Right lobe of liver (tissue), 6 donors: ENCODE measurements around the gene DDC. TPM values are rescaled to one million over a fixed set of nuclear protein-coding genes. Genes with fewer than 3 reads are reported as not detected.
A peak's percentile ranks its signal among the peaks of the same experiment; 100 is the strongest.

Experiments used
- ATAC-seq, 4 donors: fragments of 200-7000 bp; cut with Tn5 transposase; one replicate each; pipeline ENCODE4 v1.9.1; 2020; ENCODE audit warnings: mild to moderate bottlenecking in 4 of 4, moderate library complexity in 4 of 4
- DNase-seq, 3 donors: peaks; one replicate each; pipeline ENCODE4 v3.0.0-alpha.2; 2020
- H3K27ac ChIP-seq, 3 donors: fragments of 200-600 bp; one replicate each; pipeline ENCODE4 v1.8.0; 2022
- H3K27me3 ChIP-seq, 2 donors: fragments of 200-600 bp; one replicate each; pipeline ENCODE4 v1.8.0; 2022
- H3K36me3 ChIP-seq, 4 donors: fragments of 200-600 bp; sonication (generic) in 1 of 4; one replicate each; pipeline versions ENCODE4 v1.5.1 to v1.8.0; 2017 to 2022; ENCODE audit warnings: control low read depth in 1 of 4
- H3K4me1 ChIP-seq, 4 donors: fragments of 200-600 bp; sonication (generic) in 1 of 4; one replicate each; pipeline versions ENCODE4 v1.5.1 to v1.8.0; 2017 to 2022; ENCODE audit warnings: control low read depth in 1 of 4
- H3K4me3 ChIP-seq, 3 donors: fragments of 200-600 bp; one replicate each; pipeline ENCODE4 v1.8.0; 2022
- H3K9me3 ChIP-seq, 4 donors: fragments of 200-600 bp; sonication (generic) in 1 of 4; one replicate each; pipeline versions ENCODE4 v1.5.1 to v1.8.0; 2017 to 2022; ENCODE audit warnings: control low read depth in 1 of 4
- CTCF ChIP-seq, 4 donors: fragments of 200-600 bp in 3 of 4; fragments of 450-650 bp in 1 of 4; IDR thresholded peaks; one replicate each; pipeline versions ENCODE4 v1.5.1 to v1.8.0; 2016 to 2022; ENCODE audit warnings: antibody characterized with exemption in 4 of 4, mild to moderate bottlenecking in 2 of 4
- POLR2A ChIP-seq: fragments of 450-650 bp; IDR thresholded peaks from one replicate; pipeline ENCODE4 v1.6.1; 2017; ENCODE audit warnings: antibody characterized with exemption, mild to moderate bottlenecking
- WGBS: methylation state at CpG from one replicate; pipeline ENCODE4 v1.1.6; 2018; ENCODE audit warnings: low coverage, low lambda C conversion rate; ENCODE audit not compliant: insufficient coverage; ENCODE audit errors: missing lambda C conversion rate; 5-methylcytosine and 5-hydroxymethylcytosine counted together
- intact Hi-C, 2 donors: fragments of 100-400 bp; cut with DNase I; formaldehyde crosslinking; loops; one replicate each; pipeline versions ENCODE4 v1.11.2 to v1.14.1; 2022
- total RNA-seq, 6 experiments: library from RNA; depleted of rRNA in 2 of 6; stranded (reverse); fragments of >200 nt in 2 of 6; fragmentation: NEBNext Ultra II Directional in 3 of 6; extraction: Animal tissue kit (Norgen Biotek cat#: 25700) in 3 of 6; gene quantifications; one replicate each; pipeline versions ENCODE4 v1.1.0 to v1.2.4, GENCODE V29; 2016 to 2023
- donor health status: DM: no; HTN: yes; CAD: no.
- donor health status: DM: no; HTN: no; CAD: no.
- donor health status: DM: no; HTN: no; CAD: no.
- donor health status: DM: no; HTN: yes; CAD: no.
- donor health status: DM: no; HTN: yes; CAD: no.

Gene DDC
- total RNA-seq, 6 experiments from 2014 or later = 37.9 to 75.7 (median 45.2) TPM

GRCh38 chr7:50505553-50506210 is 59.5 kb downstream of the DDC start:
- DNase-seq = peak in 1 of 3 donors; percentile 26
- 49% methylated on average over 4 of the region's 10 CpGs for WGBS
- Histone ChIP-seq H3K27me3 (no peaks in the 10 kb centered on the region), H3K9me3 (no peaks in the 10 kb centered on the region), H3K4me1 (peaks cover 0 to 4% (median 0%) of the 10 kb centered on the region in 4 donors), H3K4me3 (no peak overlapping the region), H3K27ac (no peak overlapping the region), H3K36me3 (no peaks in the 10 kb centered on the region)
- no peak for TF ChIP-seq CTCF (IDR thresholded peaks at IDR 0.05)
- TF ChIP-seq POLR2A = no peak
- ATAC-seq = no peak
- intact Hi-C loops = no loop called here

- Histone ChIP-seq H3K4me1 (peaks cover 0 to 4% (median 0%) of the 10 kb centered on the region in 4 donors), H3K9me3 (no peaks in the 10 kb centered on the region), H3K4me3 (no peak overlapping the region), H3K27me3 (no peaks in the 10 kb centered on the region), H3K36me3 (no peaks in the 10 kb centered on the region), H3K27ac (no peak overlapping the region)
- TF ChIP-seq POLR2A = no peak
- no peak for TF ChIP-seq CTCF (IDR thresholded peaks at IDR 0.05)
- intact Hi-C loops = no loop called here
- peak in 1 of 3 donors; percentile 45 for DNase-seq
- WGBS = 67% methylated on average over 9 of the region's 12 CpGs
- ATAC-seq = no peak
These were observed 60.3 kb downstream of the DDC start for GRCh38 chr7:50504646-50505546.

GRCh38 chr7:50502947-50503346 is 62.3 kb downstream of the DDC start:
- no peaks in the 10 kb centered on the region for H3K9me3 ChIP-seq
- peaks cover 0 to 4% (median 0%) of the 10 kb centered on the region in 4 donors for H3K4me1 ChIP-seq
- DNase-seq = peak in 1 of 3 donors; percentile 22
- no peak overlapping the region for H3K4me3 ChIP-seq
- no peak for ATAC-seq
- H3K36me3 ChIP-seq = no peaks in the 10 kb centered on the region
- H3K27ac ChIP-seq = no peak overlapping the region
- H3K27me3 ChIP-seq = no peaks in the 10 kb centered on the region
- intact Hi-C loops = no loop called here
- TF ChIP-seq CTCF (IDR thresholded peaks at IDR 0.05) = no peak
- no peak for TF ChIP-seq POLR2A
- 95% methylated on average over 3 of the region's 5 CpGs for WGBS

- DNase-seq = peak in 1 of 3 donors; percentile 16
These were observed 63.1 kb downstream of the DDC start for GRCh38 chr7:50502001-50502684.

More at GRCh38 chr7:50502001-50502684, 63.1 kb downstream of the DDC start:
- intact Hi-C loops = no loop called here
- Histone ChIP-seq H3K4me3 (no peak overlapping the region), H3K27ac (no peak overlapping the region), H3K27me3 (no peaks in the 10 kb centered on the region), H3K4me1 (peaks cover 0 to 4% (median 0%) of the 10 kb centered on the region in 4 donors), H3K9me3 (no peaks in the 10 kb centered on the region), H3K36me3 (no peaks in the 10 kb centered on the region)
- TF ChIP-seq CTCF (IDR thresholded peaks at IDR 0.05) (no peak), POLR2A (no peak)
- 67% methylated on average over 7 of the region's 8 CpGs for WGBS
- peak; percentile 51 to 73 (median 66) for ATAC-seq
